GM18868 (cell line): ENCODE measurements around the gene GRM7.
"Not testable (repeated sequence)": the region's sequence is repeated elsewhere in the genome, so short reads cannot be mapped to it uniquely, and the experiment has no call there.

Source experiments
- ATAC-seq: cut with Tn5 transposase; IDR thresholded peaks from one replicate; pipeline ENCODE4 v1.9.1; 2021; ENCODE audit warnings: mild to moderate bottlenecking, moderate library complexity; ENCODE audit not compliant: unreplicated experiment

GRM7 gene

GRCh38 chr3:6860954-6861624 lies at the start of gene GRM7:
TSS of gene GRM7 (plus strand) at chr3:6861115.
- no peak for ATAC-seq

GRCh38 chr3:6821411-6821810 lies 39.5 kb upstream of the GRM7 start:
- no peak for ATAC-seq

- ATAC-seq = no peak
These were observed 35.4 kb upstream of the GRM7 start for GRCh38 chr3:6825524-6825923.

- no peak for ATAC-seq
These were observed 33.5 kb upstream of the GRM7 start for GRCh38 chr3:6827453-6827852.

GRCh38 chr3:6844723-6845122 lies 16.2 kb upstream of the GRM7 start:
- ATAC-seq = no peak

GRCh38 chr3:6854184-6854583 lies 6.7 kb upstream of the GRM7 start:
- ATAC-seq = no peak

- ATAC-seq = no peak
These were observed 3.4 kb upstream of the GRM7 start for GRCh38 chr3:6857510-6857909.

GRCh38 chr3:6860149-6860953 lies 564 bp upstream of the GRM7 start:
- ATAC-seq = no peak

GRCh38 chr3:6861625-6862000 lies 698 bp downstream of the GRM7 start:
- ATAC-seq = no peak

- ATAC-seq = no peak
These were observed 1.3 kb downstream of the GRM7 start for GRCh38 chr3:6862041-6862879.

GRCh38 chr3:6862880-6863195 lies 1.9 kb downstream of the GRM7 start:
- no peak for ATAC-seq

- ATAC-seq = no peak
These were observed 6.4 kb downstream of the GRM7 start for GRCh38 chr3:6867269-6867668.

- no peak for ATAC-seq
These were observed 17.8 kb downstream of the GRM7 start for GRCh38 chr3:6878731-6879130.

- no peak for ATAC-seq
These were observed 51.3 kb downstream of the GRM7 start for GRCh38 chr3:6912240-6912639.

- no peak for ATAC-seq
These were observed 55.0 kb downstream of the GRM7 start for GRCh38 chr3:6915898-6916297.

GRCh38 chr3:6921066-6921465 lies 60.2 kb downstream of the GRM7 start:
- no peak for ATAC-seq

- ATAC-seq = no peak
These were observed 61.0 kb downstream of the GRM7 start for GRCh38 chr3:6921876-6922275.

- no peak for ATAC-seq
These were observed 67.1 kb downstream of the GRM7 start for GRCh38 chr3:6928064-6928463.

- ATAC-seq = no peak
These were observed 69.0 kb downstream of the GRM7 start for GRCh38 chr3:6929918-6930317.

- not testable (repeated sequence) for ATAC-seq
These were observed 74.5 kb downstream of the GRM7 start for GRCh38 chr3:6935418-6935817.

GRCh38 chr3:6935970-6936369 lies 75.1 kb downstream of the GRM7 start:
- ATAC-seq = no peak

GRCh38 chr3:6962801-6963200 lies 101.9 kb downstream of the GRM7 start:
- ATAC-seq = no peak
